Right hindlimb (tissue), 1 donor: ENCODE measurements around the gene CHST8.
"Not testable (repeated sequence)": the region's sequence is repeated elsewhere in the genome, so short reads cannot be mapped to it uniquely, and the experiment has no call there.

ENCODE experiments used
- DNase-seq: peaks from one replicate; pipeline ENCODE4 v3.0.0-alpha.2; 2018

CHST8 gene

GRCh38 chr19:33647146-33647545, 25.4 kb downstream of the CHST8 start:
- no peak for DNase-seq

- no peak for DNase-seq
Observed at GRCh38 chr19:33649627-33650305, 28.0 kb downstream of the CHST8 start.

GRCh38 chr19:33653684-33654083, 31.9 kb downstream of the CHST8 start:
- no peak for DNase-seq

- DNase-seq = no peak
Observed at GRCh38 chr19:33654840-33655508, 33.2 kb downstream of the CHST8 start.

- DNase-seq = no peak
Observed at GRCh38 chr19:33659835-33660234, 38.1 kb downstream of the CHST8 start.

GRCh38 chr19:33660410-33661124, 38.8 kb downstream of the CHST8 start:
- DNase-seq = no peak

- DNase-seq = no peak
Observed at GRCh38 chr19:33661336-33661735, 39.6 kb downstream of the CHST8 start.

GRCh38 chr19:33662391-33663092, 40.8 kb downstream of the CHST8 start:
- no peak for DNase-seq

- DNase-seq = not testable (repeated sequence)
Observed at GRCh38 chr19:33663316-33663715, 41.6 kb downstream of the CHST8 start.

- no peak for DNase-seq
Observed at GRCh38 chr19:33664744-33665143, 43.0 kb downstream of the CHST8 start.

- no peak for DNase-seq
Observed at GRCh38 chr19:33665776-33666595, 44.2 kb downstream of the CHST8 start.

- DNase-seq = no peak
Observed at GRCh38 chr19:33667141-33667650, 45.4 kb downstream of the CHST8 start.

- DNase-seq = no peak
Observed at GRCh38 chr19:33667881-33668280, 46.1 kb downstream of the CHST8 start.

- DNase-seq = no peak
Observed at GRCh38 chr19:33668968-33669367, 47.2 kb downstream of the CHST8 start.

GRCh38 chr19:33669376-33669775, 47.6 kb downstream of the CHST8 start:
- DNase-seq = no peak

- DNase-seq = no peak
Observed at GRCh38 chr19:33670398-33670797, 48.6 kb downstream of the CHST8 start.

GRCh38 chr19:33671211-33671610, 49.5 kb downstream of the CHST8 start:
- DNase-seq = no peak

- DNase-seq = no peak
Observed at GRCh38 chr19:33673258-33673875, 51.6 kb downstream of the CHST8 start.

- DNase-seq = no peak
Observed at GRCh38 chr19:33673996-33674625, 52.4 kb downstream of the CHST8 start.

- no peak for DNase-seq
Observed at GRCh38 chr19:33674626-33675367, 53.0 kb downstream of the CHST8 start.
